Neuronal stem cell (in vitro differentiated cells): ENCODE measurements around the gene TCF4.
"Not testable (repeated sequence)": the region's sequence is repeated elsewhere in the genome, so short reads cannot be mapped to it uniquely, and the experiment has no call there.

ENCODE experiments used
- DNase-seq: peaks from one replicate; pipeline ENCODE4 v3.0.0-alpha.2; 2013; ENCODE audit warnings: low spot score
- H2AFZ ChIP-seq: one replicate; pipeline ENCODE4 v1.6.1; 2013; ENCODE audit warnings: mild to moderate bottlenecking, low read length, inconsistent platforms
- H2AK5ac ChIP-seq: 2 replicates; pipeline ENCODE4 v1.6.1; 2013; ENCODE audit warnings: low read depth, mild to moderate bottlenecking, inconsistent platforms, low read length, moderate library complexity, mixed read lengths
- H2BK120ac ChIP-seq: 2 replicates; pipeline ENCODE4 v1.6.1; 2013; ENCODE audit warnings: low read depth, mild to moderate bottlenecking, inconsistent platforms, low read length, moderate library complexity, mixed read lengths
- H2BK12ac ChIP-seq: one replicate; pipeline ENCODE4 v1.6.1; 2013; ENCODE audit warnings: low read length, inconsistent platforms
- H2BK15ac ChIP-seq: 2 replicates; pipeline ENCODE4 v1.6.1; 2013; ENCODE audit warnings: mild to moderate bottlenecking, low read length, inconsistent platforms, mixed read lengths
- H2BK5ac ChIP-seq: one replicate; pipeline ENCODE4 v1.6.1; 2013; ENCODE audit warnings: inconsistent platforms, mild to moderate bottlenecking, low read length, moderate library complexity
- H3K14ac ChIP-seq: one replicate; pipeline ENCODE4 v1.6.1; 2013; ENCODE audit warnings: low read length, inconsistent platforms
- H3K18ac ChIP-seq: 2 replicates; pipeline ENCODE4 v1.6.1; 2013; ENCODE audit warnings: low read length, inconsistent platforms
- H3K23ac ChIP-seq: 2 replicates; pipeline ENCODE4 v1.6.1; 2013; ENCODE audit warnings: low read depth, mild to moderate bottlenecking, mixed read lengths, low read length, inconsistent platforms; ENCODE audit not compliant: poor library complexity
- H3K27ac ChIP-seq: replicated peaks from 3 replicates; pipeline ENCODE4 v1.5.1; 2013; ENCODE audit warnings: low read length, inconsistent platforms
- H3K27me3 ChIP-seq, 3 experiments: 2 replicates each; pipeline ENCODE4 v1.6.1; 2013; ENCODE audit warnings: low read length in 3 of 3, mild to moderate bottlenecking in 2 of 3, inconsistent platforms in 1 of 3, low read depth in 1 of 3, mixed read lengths in 1 of 3, moderate library complexity in 1 of 3; ENCODE audit not compliant: control insufficient read depth in 3 of 3, insufficient read depth in 3 of 3
- H3K36me3 ChIP-seq, 2 donors: replicated peaks in 1 of 2; 2 replicates each; pipeline ENCODE4 v1.6.1; 2013; ENCODE audit warnings: low read length in 2 of 2; ENCODE audit not compliant: control insufficient read depth in 2 of 2, insufficient read depth in 2 of 2
- H3K4ac ChIP-seq: 2 replicates; pipeline ENCODE4 v1.6.1; 2013; ENCODE audit warnings: inconsistent platforms, mild to moderate bottlenecking, low read length, moderate library complexity
- H3K4me1 ChIP-seq, 2 donors: 1 replicate in 1 of 2; 2 replicates in 1 of 2; pipeline ENCODE4 v1.6.1; 2013; ENCODE audit warnings: low read length in 2 of 2, low read depth in 1 of 2; ENCODE audit not compliant: control insufficient read depth in 2 of 2, insufficient read depth in 1 of 2
- H3K4me2 ChIP-seq: one replicate; pipeline ENCODE4 v1.6.1; 2013; ENCODE audit warnings: mild to moderate bottlenecking, low read length, inconsistent platforms; ENCODE audit not compliant: insufficient read depth, poor library complexity, severe bottlenecking
- H3K4me3 ChIP-seq, 2 donors: 2 replicates each; pipeline ENCODE4 v1.5.1; 2013; ENCODE audit warnings: low read length in 2 of 2, mild to moderate bottlenecking in 2 of 2, inconsistent platforms in 1 of 2, moderate library complexity in 1 of 2
- H3K79me1 ChIP-seq: one replicate; pipeline ENCODE4 v1.6.1; 2013; ENCODE audit warnings: low read depth, mild to moderate bottlenecking, inconsistent platforms, low read length, moderate library complexity
- H3K9ac ChIP-seq: one replicate; pipeline ENCODE4 v1.6.1; 2013; ENCODE audit warnings: mild to moderate bottlenecking, low read depth, low read length, inconsistent platforms; ENCODE audit not compliant: poor library complexity
- H3K9me3 ChIP-seq, 2 donors: replicated peaks in 1 of 2; 2 replicates each; pipeline versions ENCODE3 to v1.6.1; 2013; ENCODE audit warnings: low read length in 2 of 2, mild to moderate bottlenecking in 2 of 2, inconsistent platforms in 1 of 2, low read depth in 1 of 2, mixed read lengths in 1 of 2, moderate library complexity in 1 of 2; ENCODE audit not compliant: control insufficient read depth in 2 of 2, insufficient read depth in 1 of 2
- H4K8ac ChIP-seq: one replicate; pipeline ENCODE4 v1.6.1; 2013; ENCODE audit warnings: low read depth, mild to moderate bottlenecking, inconsistent platforms, low read length, moderate library complexity
- H4K91ac ChIP-seq: one replicate; pipeline ENCODE4 v1.6.1; 2013; ENCODE audit warnings: low read length, low read depth, mild to moderate bottlenecking, inconsistent platforms; ENCODE audit not compliant: poor library complexity
- WGBS, 2 donors: extraction: QIAGEN DNeasy Blood & Tissue Kit; methylation state at CpG; one replicate each; pipeline ENCODE4 v1.1.7; 2013; ENCODE audit warnings: missing lambda C conversion rate in 2 of 2, mixed read lengths in 1 of 2; ENCODE audit not compliant: insufficient read length in 2 of 2, insufficient replicate concordance in 1 of 2; ENCODE audit errors: extremely low coverage in 2 of 2; 5-methylcytosine and 5-hydroxymethylcytosine counted together

TCF4 gene

GRCh38 chr18:55473560-55473959, 114.4 kb downstream of the TCF4 start:
- Histone ChIP-seq H2BK15ac (no peak overlapping the region), H2BK5ac (no peak overlapping the region), H2BK120ac (no peak overlapping the region), H3K4me3 (no peak overlapping the region), H2BK12ac (no peak overlapping the region), H3K4me1 (peaks cover 0 to 1% of the 10 kb centered on the region in 2 donors), H3K27me3 (no peaks in the 10 kb centered on the region), H4K8ac (no peak overlapping the region), H3K4me2 (no peak overlapping the region), H3K9ac (no peak overlapping the region), H2AK5ac (no peak overlapping the region), H2AFZ (no peak overlapping the region), H3K27ac (no peak overlapping the region), H3K79me1 (no peaks in the 10 kb centered on the region), H3K36me3 (peaks cover 0 to 8% of the 10 kb centered on the region in 2 donors), H4K91ac (no peak overlapping the region), H3K23ac (no peak overlapping the region), H3K4ac (no peak overlapping the region), H3K9me3 (no peaks in the 10 kb centered on the region), H3K18ac (no peak overlapping the region), H3K14ac (no peak overlapping the region)
- no peak for DNase-seq

GRCh38 chr18:55473058-55473457, 114.9 kb downstream of the TCF4 start:
- Histone ChIP-seq H4K91ac (no peak overlapping the region), H3K14ac (no peak overlapping the region), H3K27ac (no peak overlapping the region), H3K4me2 (no peak overlapping the region), H2AFZ (no peak overlapping the region), H4K8ac (no peak overlapping the region), H3K4ac (no peak overlapping the region), H3K36me3 (peaks cover 0 to 8% of the 10 kb centered on the region in 2 donors), H2AK5ac (no peak overlapping the region), H2BK12ac (no peak overlapping the region), H2BK5ac (no peak overlapping the region), H3K4me3 (no peak overlapping the region), H3K27me3 (no peaks in the 10 kb centered on the region), H2BK120ac (no peak overlapping the region), H3K23ac (no peak overlapping the region), H3K18ac (no peak overlapping the region), H3K79me1 (no peaks in the 10 kb centered on the region), H3K4me1 (peaks cover 0 to 1% of the 10 kb centered on the region in 2 donors), H3K9ac (no peak overlapping the region), H3K9me3 (no peaks in the 10 kb centered on the region), H2BK15ac (no peak overlapping the region)
- no peak for DNase-seq
- no CpG with 5 or more reads among the region's 2 CpGs for WGBS, 2 donors

GRCh38 chr18:55470826-55471225, 117.2 kb downstream of the TCF4 start:
- H2BK5ac ChIP-seq: no peak overlapping the region
- no peak overlapping the region for H2BK12ac ChIP-seq
- H3K27ac ChIP-seq: no peak overlapping the region
- no peak overlapping the region for H3K18ac ChIP-seq
- no peak overlapping the region for H3K9ac ChIP-seq
- no peak overlapping the region for H2BK120ac ChIP-seq
- peaks cover 0 to 8% of the 10 kb centered on the region in 2 donors for H3K36me3 ChIP-seq
- H2BK15ac ChIP-seq: no peak overlapping the region
- no peaks in the 10 kb centered on the region for H3K27me3 ChIP-seq
- no peak overlapping the region for H2AFZ ChIP-seq
- H2AK5ac ChIP-seq: no peak overlapping the region
- no peak overlapping the region for H4K8ac ChIP-seq
- H3K9me3 ChIP-seq: no peaks in the 10 kb centered on the region
- H3K4me1 ChIP-seq: peaks cover 0 to 1% of the 10 kb centered on the region in 2 donors
- H4K91ac ChIP-seq: no peak overlapping the region
- H3K4me3 ChIP-seq: no peak overlapping the region
- peaks cover 3% of the 10 kb centered on the region for H3K79me1 ChIP-seq
- no peak overlapping the region for H3K14ac ChIP-seq
- no peak for DNase-seq
- no CpG with 5 or more reads among the region's 4 CpGs for WGBS, 2 donors
- no peak overlapping the region for H3K4me2 ChIP-seq
- no peak overlapping the region for H3K4ac ChIP-seq
- H3K23ac ChIP-seq: no peak overlapping the region

GRCh38 chr18:55469134-55469533, 118.9 kb downstream of the TCF4 start:
- no CpG with 5 or more reads among the region's 8 CpGs for WGBS, 2 donors
- H3K9ac ChIP-seq, H3K27me3 ChIP-seq, H3K9me3 ChIP-seq, H3K79me1 ChIP-seq, DNase-seq, H3K4ac ChIP-seq, H3K23ac ChIP-seq, H2BK15ac ChIP-seq, H2BK120ac ChIP-seq, H3K4me1 ChIP-seq, H2AFZ ChIP-seq, H4K8ac ChIP-seq, H4K91ac ChIP-seq, H3K4me3 ChIP-seq, H3K36me3 ChIP-seq, H2BK5ac ChIP-seq, H3K4me2 ChIP-seq, H3K14ac ChIP-seq, H3K27ac ChIP-seq, H2BK12ac ChIP-seq, H2AK5ac ChIP-seq, H3K18ac ChIP-seq: not testable (repeated sequence)
